Uterus (tissue), 4 donors: Measurements from ENCODE around the gene AK9. TPM values are rescaled to one million over a fixed set of nuclear protein-coding genes. Genes with fewer than 3 reads are reported as not detected.

Experiments used
- DNase-seq, 2 donors: peaks; one replicate each; pipeline ENCODE4 v3.0.0-alpha.2; 2019 to 2020
- H3K27ac ChIP-seq, 2 donors: fragments of 200-600 bp; sonication (generic); 1 replicate in 1 of 2; 2 replicates in 1 of 2; pipeline ENCODE4 v1.5.1; 2016 to 2018
- H3K27me3 ChIP-seq, 2 donors: fragments of 200-600 bp; sonication (generic); one replicate each; pipeline ENCODE4 v1.5.1; 2018 to 2019; ENCODE audit warnings: control low read depth in 1 of 2
- H3K36me3 ChIP-seq, 2 donors: fragments of 200-600 bp; sonication (generic); one replicate each; pipeline ENCODE4 v1.5.1; 2019; ENCODE audit warnings: control low read depth in 1 of 2
- H3K4me1 ChIP-seq, 2 donors: fragments of 200-600 bp; sonication (generic); one replicate each; pipeline ENCODE4 v1.5.1; 2018 to 2019; ENCODE audit warnings: control low read depth in 1 of 2
- H3K4me3 ChIP-seq, 2 donors: fragments of 200-600 bp; sonication (generic); 1 replicate in 1 of 2; 2 replicates in 1 of 2; pipeline ENCODE4 v1.5.1; 2018 to 2019; ENCODE audit warnings: mild to moderate bottlenecking in 1 of 2
- H3K9me3 ChIP-seq, 2 donors: fragments of 200-600 bp; sonication (generic); one replicate each; pipeline ENCODE4 v1.5.1; 2019; ENCODE audit warnings: control low read depth in 1 of 2
- POLR2A ChIP-seq, 2 donors: fragments of 450-650 bp; IDR thresholded peaks; one replicate each; pipeline ENCODE4 v1.6.1; 2016; ENCODE audit warnings: antibody characterized with exemption in 2 of 2, mild to moderate bottlenecking in 1 of 2, moderate library complexity in 1 of 2
- intact Hi-C: fragments of 100-400 bp; cut with DNase I; formaldehyde crosslinking; loops from one replicate; pipeline ENCODE4 v1.15.1; 2023; ENCODE audit warnings: low total_unique reads
- total RNA-seq, 4 donors: library from RNA; depleted of rRNA in 3 of 4; stranded (reverse); fragments of >200 nt in 3 of 4; gene quantifications; one replicate each; pipeline versions ENCODE4 v1.1.0 to v1.2.4, GENCODE V29; 2014 to 2023
- TF ChIP-seq, protein P1 (sequence below), 4 experiments: fragments of 200-600 bp in 2 of 4; fragments of 450-650 bp in 2 of 4; sonication (generic) in 2 of 4; IDR thresholded peaks; one replicate each; pipeline ENCODE4 v1.5.1; 2016 to 2019; ENCODE audit warnings: antibody characterized with exemption in 4 of 4, mild to moderate bottlenecking in 2 of 4, moderate library complexity in 1 of 4
- donor health status: DM: yes; HTN: yes; CAD: no.

AK9 gene
- total RNA-seq, 4 donors from 2014 or later, result 12.3 to 27.9 (median 13.5) TPM

GRCh38 chr6:109446072-109446471, 244.9 kb downstream of the AK9 start:
- TF ChIP-seq, protein P1, sequence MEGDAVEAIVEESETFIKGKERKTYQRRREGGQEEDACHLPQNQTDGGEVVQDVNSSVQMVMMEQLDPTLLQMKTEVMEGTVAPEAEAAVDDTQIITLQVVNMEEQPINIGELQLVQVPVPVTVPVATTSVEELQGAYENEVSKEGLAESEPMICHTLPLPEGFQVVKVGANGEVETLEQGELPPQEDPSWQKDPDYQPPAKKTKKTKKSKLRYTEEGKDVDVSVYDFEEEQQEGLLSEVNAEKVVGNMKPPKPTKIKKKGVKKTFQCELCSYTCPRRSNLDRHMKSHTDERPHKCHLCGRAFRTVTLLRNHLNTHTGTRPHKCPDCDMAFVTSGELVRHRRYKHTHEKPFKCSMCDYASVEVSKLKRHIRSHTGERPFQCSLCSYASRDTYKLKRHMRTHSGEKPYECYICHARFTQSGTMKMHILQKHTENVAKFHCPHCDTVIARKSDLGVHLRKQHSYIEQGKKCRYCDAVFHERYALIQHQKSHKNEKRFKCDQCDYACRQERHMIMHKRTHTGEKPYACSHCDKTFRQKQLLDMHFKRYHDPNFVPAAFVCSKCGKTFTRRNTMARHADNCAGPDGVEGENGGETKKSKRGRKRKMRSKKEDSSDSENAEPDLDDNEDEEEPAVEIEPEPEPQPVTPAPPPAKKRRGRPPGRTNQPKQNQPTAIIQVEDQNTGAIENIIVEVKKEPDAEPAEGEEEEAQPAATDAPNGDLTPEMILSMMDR (IDR thresholded peaks at IDR 0.05), result no peak
- no peak for TF ChIP-seq POLR2A (IDR thresholded peaks at IDR 0.05)
- intact Hi-C loops, result no loop called here
- Histone ChIP-seq H3K27me3 (no peaks in the 10 kb centered on the region), H3K9me3 (no peaks in the 10 kb centered on the region), H3K4me3 (no peak overlapping the region), H3K4me1 (no peaks in the 10 kb centered on the region), H3K36me3 (no peaks in the 10 kb centered on the region), H3K27ac (no peak overlapping the region)
- no peak for DNase-seq

- H3K4me1 ChIP-seq, result no peaks in the 10 kb centered on the region
- H3K4me3 ChIP-seq, result no peak overlapping the region
- intact Hi-C loops, result no loop called here
- H3K27me3 ChIP-seq, result no peaks in the 10 kb centered on the region
- H3K9me3 ChIP-seq, result no peaks in the 10 kb centered on the region
- no peak for DNase-seq
- TF ChIP-seq POLR2A (IDR thresholded peaks at IDR 0.05), result no peak
- TF ChIP-seq, protein P1 (IDR thresholded peaks at IDR 0.05), result no peak
- H3K36me3 ChIP-seq, result no peaks in the 10 kb centered on the region
- no peak overlapping the region for H3K27ac ChIP-seq
Measured at GRCh38 chr6:109445382-109445781, 245.6 kb downstream of the AK9 start.

GRCh38 chr6:109443425-109443950, 247.5 kb downstream of the AK9 start:
- TF ChIP-seq, protein P1 (IDR thresholded peaks at IDR 0.05), result no peak
- no peak for TF ChIP-seq POLR2A (IDR thresholded peaks at IDR 0.05)
- no peaks in the 10 kb centered on the region for H3K4me1 ChIP-seq
- no peaks in the 10 kb centered on the region for H3K27me3 ChIP-seq

More at GRCh38 chr6:109443425-109443950, 247.5 kb downstream of the AK9 start:
- H3K36me3 ChIP-seq, result no peaks in the 10 kb centered on the region
- intact Hi-C loops, result no loop called here
- H3K27ac ChIP-seq, result no peak overlapping the region
- no peak for DNase-seq
- H3K9me3 ChIP-seq, result no peaks in the 10 kb centered on the region
- no peak overlapping the region for H3K4me3 ChIP-seq

Other genes starting within 250 kb of the AK9 start
- 10 to 100 TPM; 27.2 to 46.1 (median 36.2) TPM for gene MICAL1, start 235.4 kb downstream of the AK9 start, total RNA-seq
- 10 to 100 TPM in 2 of 4 donors, 1 to 10 TPM in 2; 4.4 to 12.6 (median 9.0) TPM for gene ZBTB24, start 208.0 kb downstream of the AK9 start, total RNA-seq
- gene FIG4, start 94 bp upstream of the AK9 start, total RNA-seq, result 10 to 100 TPM in 3 of 4 donors, 1 to 10 TPM in 1; 4.1 to 35.5 (median 17.4) TPM